Hepatocyte (in vitro differentiated cells): ENCODE measurements around the gene MCHR1.

Experiments used
- EZH2phosphoT487 ChIP-seq: fragments of 200-600 bp; sonication (generic); IDR thresholded peaks from one replicate; pipeline ENCODE4 v1.6.1; 2018; ENCODE audit warnings: antibody characterized with exemption, mild to moderate bottlenecking, low read depth, moderate library complexity; ENCODE audit not compliant: unreplicated experiment, severe bottlenecking
- TF ChIP-seq, protein P1 (sequence below): fragments of 200-600 bp; sonication (generic); IDR thresholded peaks from 2 replicates; pipeline ENCODE4 v1.5.1; 2016; ENCODE audit warnings: antibody characterized with exemption, mild to moderate bottlenecking; ENCODE audit not compliant: poor library complexity

DNA sequence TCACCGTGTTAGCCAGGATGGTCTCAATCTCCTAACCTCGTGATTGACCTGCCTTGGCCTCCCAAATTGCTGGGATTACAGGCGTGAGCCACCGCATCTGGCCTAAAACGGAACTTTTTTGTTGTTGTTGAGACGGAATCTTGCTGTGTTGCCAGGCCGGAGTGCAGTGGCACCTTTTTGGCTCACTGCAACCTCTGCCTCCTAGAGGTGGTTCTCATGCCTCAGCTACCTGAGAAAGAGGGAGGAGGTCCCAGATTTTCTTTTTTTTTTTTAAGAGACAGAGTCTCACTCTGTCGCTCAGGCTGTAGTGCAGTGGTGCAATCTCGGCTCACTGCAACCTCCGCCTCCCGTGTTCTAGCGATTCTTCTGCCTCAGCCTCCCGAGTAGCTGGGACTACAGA is 7.9 kb upstream of the MCHR1 start:
- TF ChIP-seq, protein P1, sequence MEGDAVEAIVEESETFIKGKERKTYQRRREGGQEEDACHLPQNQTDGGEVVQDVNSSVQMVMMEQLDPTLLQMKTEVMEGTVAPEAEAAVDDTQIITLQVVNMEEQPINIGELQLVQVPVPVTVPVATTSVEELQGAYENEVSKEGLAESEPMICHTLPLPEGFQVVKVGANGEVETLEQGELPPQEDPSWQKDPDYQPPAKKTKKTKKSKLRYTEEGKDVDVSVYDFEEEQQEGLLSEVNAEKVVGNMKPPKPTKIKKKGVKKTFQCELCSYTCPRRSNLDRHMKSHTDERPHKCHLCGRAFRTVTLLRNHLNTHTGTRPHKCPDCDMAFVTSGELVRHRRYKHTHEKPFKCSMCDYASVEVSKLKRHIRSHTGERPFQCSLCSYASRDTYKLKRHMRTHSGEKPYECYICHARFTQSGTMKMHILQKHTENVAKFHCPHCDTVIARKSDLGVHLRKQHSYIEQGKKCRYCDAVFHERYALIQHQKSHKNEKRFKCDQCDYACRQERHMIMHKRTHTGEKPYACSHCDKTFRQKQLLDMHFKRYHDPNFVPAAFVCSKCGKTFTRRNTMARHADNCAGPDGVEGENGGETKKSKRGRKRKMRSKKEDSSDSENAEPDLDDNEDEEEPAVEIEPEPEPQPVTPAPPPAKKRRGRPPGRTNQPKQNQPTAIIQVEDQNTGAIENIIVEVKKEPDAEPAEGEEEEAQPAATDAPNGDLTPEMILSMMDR = no peak
- TF ChIP-seq EZH2phosphoT487 = no peak
